RPMI7951 (cell line): ENCODE measurements around the gene AKAP13. TPM values are rescaled to one million over a fixed set of nuclear protein-coding genes. Genes with fewer than 3 reads are reported as not detected.

Experiments
- DNase-seq: peaks from one replicate; pipeline ENCODE4 v3.0.0-alpha.2; 2012; ENCODE audit warnings: low read depth
- total RNA-seq: library from RNA; depleted of rRNA; stranded (reverse); fragments of >200 nt; shearing (Covaris generic); gene quantifications from 2 replicates; pipeline ENCODE4 v1.2.3, GENCODE V29; 2014

Gene AKAP13
- total RNA-seq, 1 experiment from 2014 or later, result 28.5 TPM

DNA sequence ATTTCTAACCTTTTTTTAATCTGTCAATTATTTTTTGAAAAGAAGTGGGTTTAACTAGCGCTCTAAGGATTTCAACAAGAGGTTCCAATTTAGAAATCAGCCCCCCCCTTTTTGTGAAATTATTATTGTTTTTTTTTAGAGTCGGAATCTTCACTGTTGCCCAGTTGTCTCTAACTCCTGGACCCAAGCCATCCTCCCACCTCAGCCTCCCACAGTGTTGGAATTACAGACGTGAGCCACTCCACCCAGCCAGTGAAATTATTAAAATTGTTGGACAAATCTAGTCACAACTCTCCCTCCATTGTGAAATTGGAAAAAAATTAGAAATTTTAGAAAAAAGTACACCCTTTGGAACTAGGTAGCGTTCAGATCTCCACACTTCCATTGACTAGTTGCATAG, 2.5 kb downstream of the AKAP13 start:
- no peak for DNase-seq

DNA sequence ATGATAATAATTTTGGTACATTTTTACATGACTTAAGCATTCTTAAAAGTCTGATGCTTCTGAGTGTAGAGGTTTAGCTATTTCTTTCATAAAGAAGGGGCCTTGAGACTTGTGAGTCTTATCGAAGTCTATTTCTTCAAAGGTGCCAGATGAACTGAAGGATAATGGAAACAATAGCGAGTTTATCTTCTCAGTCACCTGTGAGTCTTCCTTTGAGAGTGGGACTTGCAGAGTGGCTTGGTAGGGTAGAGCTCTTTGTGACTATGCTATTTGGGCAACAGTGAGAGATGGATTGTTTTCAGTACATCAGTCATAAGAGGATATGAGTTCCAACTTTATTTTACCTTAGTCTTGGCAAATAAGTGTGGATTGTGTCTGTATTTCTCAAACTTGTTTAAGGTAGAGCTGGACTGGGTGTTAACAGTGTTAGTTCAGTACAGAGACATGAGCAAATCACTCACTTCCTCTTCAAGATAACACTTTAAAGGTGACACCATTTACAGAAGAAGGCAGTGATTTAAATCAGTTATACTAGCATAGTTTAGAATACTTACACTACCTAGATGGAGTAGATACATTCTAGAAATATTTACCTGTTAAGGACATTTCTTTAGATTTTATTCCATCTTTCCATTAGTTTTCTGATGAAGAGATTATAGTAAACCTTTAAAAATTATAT, 3.2 kb downstream of the AKAP13 start:
- no peak for DNase-seq

DNA sequence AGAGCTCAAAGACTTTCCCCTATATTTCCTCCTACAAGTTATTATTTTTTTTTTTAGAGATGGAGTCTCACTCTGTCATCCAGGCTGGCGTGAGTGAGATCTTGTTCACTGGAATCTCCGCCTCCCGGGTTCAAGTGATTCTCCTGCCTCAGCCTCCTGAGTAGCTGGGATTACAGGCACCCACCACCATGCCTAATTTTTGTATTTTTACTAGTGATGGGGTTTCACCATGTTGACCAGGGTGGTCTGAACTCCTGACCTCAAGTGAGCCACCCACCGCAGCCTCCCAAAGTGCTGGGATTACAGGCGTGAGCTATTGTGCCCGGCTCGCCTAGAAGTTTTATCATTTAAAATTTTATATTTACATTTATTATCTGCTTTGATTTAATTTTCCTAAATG, 5.9 kb downstream of the AKAP13 start:
- no peak for DNase-seq

DNA sequence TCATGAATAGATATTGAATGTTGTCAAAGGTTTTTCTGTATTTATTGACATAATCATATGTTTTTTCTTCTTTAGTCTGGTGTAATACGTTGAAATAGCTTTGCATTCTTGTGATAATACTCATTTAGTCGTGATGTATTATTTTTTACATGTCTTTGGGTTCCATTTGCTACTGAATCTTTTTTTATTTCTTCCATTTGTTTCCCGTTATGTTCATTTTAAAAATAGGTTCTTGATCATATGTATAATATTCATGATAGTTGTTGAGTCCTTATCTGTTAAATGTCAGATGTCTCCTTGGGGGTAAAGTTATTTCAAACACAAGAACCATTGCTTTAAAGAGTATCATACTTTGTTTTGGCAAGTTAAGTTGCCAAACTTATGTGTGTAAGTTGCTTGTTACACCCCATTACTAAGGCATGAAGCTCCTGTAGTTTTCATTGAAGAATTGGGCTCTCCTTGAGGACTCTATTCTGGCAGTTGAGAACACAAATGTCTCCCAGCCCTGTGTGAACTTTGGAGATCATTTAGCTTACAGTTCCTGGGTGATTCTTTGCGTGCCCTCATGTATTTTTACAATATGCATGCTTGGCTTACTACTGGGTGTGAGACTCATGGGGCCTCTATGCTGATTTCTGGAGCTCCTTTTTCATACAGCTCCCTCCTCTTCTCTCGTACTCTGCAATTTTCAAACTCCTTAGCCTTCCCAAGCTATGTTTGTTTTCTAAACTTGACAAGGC, 8.3 kb downstream of the AKAP13 start:
- no peak for DNase-seq

DNA sequence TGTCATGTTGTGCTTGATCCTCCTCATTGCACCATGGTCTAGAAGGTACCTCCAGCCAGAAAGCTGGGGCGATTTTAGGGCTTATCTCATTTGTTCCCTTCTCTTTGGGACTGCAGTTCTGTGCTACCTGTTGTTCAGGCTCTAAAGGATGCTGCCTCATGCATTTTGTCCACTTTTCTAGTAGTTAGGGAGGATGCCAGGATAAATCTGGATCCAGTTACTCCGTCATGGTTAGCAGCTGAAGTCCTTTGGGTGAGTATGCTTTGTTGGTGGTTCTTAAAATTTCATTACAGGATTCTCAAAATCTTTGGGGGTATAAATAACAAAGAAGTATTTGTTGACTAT, 8.9 kb downstream of the AKAP13 start:
- no peak for DNase-seq

DNA sequence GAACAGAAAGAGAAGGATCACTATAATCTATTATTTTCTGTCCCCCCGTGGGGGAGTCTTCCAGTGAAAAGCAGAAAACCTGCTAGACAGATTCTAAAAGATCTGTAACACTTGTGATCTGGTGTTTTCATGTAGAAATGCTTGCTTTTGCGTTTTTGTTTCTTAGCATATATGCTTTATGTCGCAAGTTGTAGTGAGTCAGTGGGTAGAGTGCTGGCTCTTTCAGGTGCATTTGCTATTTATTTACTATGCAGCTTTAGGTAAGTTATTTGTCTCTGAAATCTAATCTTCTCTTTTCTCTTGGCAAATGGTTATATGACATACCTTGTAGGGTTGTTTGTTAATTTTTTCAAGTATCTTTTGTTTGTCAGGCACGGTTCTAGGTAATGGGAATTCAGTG, 9.4 kb downstream of the AKAP13 start:
- DNase-seq, result no peak

DNA sequence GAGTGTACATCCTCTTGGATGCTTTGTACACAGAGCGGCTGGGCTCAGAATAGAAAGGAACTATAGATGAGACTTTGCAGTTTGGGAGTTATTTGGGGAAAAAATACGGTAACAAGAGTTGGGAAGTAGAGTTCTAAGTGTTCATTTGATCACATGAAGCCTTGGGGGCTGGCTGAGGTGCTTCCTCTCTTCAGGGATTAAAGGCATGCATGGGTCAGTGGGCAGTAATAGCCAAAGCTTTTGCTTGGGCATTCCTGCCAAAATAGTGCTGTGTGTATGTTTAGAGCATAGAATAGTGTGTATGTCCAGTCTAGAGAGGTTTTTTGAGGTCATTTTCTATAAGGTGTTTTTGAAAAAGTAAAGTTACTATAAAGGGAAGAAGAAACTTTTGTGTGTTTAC, 12.8 kb downstream of the AKAP13 start:
- DNase-seq, result no peak

DNA sequence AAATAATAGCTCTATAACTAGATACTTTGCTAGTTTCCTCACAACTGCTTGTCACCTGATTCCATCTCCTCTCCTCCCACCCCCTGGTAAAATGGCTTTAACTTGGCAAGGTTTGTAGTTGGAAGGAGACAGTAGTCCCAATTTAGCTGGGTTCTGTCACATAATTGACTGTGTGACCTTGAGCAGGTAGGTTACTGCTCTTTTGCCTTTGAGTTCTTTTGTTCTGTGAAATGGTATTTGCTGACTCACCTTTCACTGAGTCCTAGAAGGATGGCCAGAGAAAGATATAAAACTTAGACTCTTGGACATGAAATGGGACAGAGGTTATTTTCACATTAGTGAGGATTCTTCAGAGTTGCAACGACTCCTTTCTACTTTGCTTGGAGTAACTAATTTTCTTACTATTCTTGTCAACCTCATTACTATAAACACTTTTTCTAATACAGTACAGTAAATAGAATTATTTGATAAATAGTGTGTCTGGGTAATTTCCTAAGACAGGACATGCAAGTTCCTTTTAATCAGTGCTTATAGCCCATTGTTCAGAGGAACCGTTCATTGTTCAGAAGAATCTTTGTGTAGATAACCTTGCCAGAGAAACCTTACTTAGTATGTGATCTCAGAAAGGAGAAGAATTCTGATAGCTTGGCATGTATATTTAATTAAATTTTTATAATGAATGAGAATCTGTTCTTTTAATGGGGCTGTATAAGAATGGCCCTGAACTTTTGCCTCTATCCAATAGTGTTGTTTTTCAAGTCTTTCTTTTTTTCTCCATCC, 14.3 kb downstream of the AKAP13 start:
- DNase-seq, result no peak

DNA sequence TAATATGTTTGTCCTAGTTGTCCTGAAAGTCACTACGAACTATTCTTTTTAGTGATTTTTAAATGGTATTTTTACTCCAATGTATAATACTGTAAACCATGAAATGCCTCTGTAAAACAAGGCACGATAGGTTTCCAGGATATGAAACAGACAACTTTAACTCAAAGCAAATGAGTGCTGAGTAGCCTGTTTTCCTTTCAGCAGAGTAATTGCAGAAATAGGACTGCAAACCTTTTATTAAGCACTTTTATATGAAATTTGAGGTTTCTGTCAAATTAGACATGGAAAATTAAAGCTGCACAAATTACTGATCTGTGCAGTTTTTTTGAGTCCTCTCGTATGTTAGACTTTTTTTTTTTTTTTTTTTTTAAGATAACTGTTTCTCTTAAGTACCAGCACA, 16.2 kb downstream of the AKAP13 start:
- no peak for DNase-seq

DNA sequence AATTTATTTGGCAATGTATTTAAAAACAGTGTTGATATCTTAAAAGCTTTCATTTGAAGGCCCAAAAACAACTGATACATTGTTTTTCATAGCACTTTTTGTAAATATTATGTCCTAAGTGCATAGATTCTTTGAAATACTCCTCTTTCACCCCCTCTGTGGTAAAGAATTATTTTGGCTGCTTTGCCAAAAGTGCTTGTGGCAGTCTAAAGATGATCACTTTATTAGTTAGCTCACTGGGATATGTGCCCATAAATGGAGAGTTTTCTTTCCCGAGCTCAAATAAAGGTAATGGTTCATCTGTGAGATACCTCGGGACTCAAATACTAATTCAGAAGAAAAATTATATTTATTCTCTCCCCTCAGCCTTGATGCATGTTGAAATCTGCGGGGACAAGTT, 16.7 kb downstream of the AKAP13 start:
- no peak for DNase-seq

DNA sequence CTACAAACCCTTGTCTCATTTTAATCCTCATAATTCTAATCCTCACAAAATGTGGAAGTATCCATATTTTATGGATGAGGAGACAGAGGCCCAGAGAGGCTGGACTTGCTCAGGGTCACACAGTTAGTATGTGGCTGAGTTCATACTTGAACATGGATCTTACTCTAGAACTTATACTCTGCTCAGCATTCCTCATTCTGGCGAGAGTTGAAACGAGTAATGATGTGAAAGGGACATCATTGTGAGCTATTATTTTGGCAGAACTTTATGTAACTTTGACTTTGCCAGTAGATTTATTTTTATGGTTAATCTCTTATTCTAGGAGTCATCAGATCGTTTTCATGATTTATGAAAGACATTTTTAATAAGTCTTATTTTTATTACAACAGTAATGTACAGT, 17.5 kb downstream of the AKAP13 start:
- DNase-seq, result no peak

DNA sequence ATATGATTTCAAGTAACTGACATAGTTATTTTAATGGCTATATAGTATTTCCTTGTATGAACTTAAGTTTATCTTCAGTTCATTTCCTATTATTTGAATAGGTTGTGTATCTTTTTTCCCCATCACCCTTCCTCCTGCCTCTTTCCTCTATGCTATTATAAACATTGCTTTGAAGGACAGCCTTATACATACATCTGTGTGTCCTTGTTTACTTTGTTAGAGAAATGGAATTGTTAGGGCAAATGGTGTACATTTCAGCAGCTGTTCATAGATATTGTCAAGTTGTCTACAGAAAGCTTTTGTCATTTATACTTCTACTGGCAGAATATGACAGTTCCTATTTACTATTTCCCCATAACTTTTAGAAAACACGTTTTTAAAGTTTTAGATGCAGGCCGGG, 18.4 kb downstream of the AKAP13 start:
- DNase-seq, result no peak

DNA sequence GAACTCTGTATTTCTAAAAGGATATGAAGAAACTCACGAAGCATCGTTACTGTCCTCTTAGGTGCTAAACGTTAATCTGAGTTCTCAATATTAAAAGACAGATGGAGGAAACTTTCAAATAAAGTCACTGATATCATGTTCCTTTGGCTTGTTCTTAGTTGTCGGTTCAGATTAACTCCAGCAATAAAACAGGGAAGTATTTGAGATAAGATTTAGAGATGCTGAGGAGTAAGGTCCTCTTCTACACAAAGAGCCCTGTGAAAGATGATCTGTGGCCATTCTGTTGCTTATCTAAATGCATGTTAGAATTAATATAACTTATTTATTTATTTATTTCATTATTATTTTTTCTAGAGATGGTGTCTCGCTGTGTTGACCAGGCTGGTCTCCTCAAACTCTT, 19.2 kb downstream of the AKAP13 start:
- no peak for DNase-seq

DNA sequence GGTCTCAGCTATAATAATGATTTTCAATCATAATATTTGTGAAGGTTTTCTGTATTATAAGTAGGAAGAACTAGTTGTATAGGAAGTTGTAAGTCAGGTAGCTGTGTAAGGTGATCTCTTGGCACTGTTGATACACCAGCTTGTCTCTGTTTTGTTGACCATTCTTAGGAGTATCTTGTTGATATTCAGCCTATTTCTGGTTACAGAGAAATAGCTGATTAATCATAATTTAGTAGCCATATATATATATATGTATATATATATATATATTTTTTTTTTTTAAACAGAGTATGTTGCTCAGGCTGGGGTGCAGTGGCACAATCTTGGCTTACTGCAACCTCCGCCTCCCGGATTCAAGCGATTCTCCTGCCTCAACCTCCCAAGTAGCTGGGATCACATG, 20.2 kb downstream of the AKAP13 start:
- no peak for DNase-seq

DNA sequence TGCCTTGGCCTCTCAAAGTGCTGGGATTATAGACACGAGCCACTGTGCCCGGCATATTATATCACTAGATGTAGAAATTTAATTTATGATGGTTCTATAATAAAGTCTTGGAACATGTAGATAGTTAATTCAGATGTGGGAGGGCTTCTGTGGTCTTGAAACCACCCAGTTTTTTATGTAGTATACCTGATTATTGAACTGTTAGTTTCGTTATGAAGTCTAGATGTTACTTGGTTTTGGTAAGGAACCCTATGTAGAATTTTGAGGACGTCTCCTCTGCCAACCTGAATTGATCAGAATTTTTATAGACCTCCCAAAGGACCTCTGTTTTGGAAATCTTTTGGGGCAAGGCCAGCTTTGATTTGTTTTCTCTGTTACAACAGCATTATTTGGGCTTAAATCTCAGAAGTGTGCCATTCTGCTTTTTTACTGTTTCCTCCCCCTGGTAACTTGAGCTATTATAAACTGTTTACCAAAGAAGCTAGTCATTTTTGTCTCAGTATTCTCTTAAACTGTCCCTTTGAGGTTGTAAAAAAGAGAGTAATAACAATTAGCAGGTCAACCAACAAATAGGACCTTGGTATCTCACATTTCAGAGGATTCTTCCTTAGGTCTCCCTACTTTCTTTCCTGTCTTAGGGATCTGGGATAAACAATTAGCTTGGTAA, 20.8 kb downstream of the AKAP13 start:
- no peak for DNase-seq

DNA sequence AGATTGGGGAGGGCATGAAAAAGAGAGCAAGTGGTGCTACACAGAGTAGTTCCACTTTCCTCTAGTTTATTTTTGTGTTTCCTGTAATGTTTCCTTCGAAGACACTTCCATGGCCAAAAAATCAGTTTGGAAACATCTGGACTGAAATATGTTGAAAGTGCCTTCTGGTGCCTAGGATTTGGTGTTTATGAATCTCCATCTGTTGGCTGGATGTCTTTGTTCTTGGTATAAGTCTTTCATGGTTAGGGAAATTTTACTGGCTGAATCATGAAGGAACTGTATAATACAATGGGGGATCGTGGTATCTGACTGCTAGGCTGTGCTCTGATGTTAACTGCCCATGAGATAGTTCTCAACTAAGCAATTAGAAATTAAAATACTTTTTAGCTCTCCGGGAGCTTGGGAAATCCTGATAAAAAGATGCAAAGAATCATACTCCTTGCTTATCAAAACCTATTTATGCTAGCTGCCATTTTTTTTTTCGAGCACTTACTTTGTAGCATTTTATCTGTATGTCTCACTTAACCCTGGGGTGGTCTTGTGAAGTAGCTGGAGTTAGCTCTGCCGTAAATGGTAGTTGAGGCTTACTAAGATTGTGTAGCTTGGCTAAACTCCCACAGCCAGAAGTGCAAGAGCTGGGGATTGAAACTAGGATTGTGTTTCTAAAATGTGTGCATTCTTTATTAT, 21.9 kb downstream of the AKAP13 start:
- peak; percentile 47 for DNase-seq

DNA sequence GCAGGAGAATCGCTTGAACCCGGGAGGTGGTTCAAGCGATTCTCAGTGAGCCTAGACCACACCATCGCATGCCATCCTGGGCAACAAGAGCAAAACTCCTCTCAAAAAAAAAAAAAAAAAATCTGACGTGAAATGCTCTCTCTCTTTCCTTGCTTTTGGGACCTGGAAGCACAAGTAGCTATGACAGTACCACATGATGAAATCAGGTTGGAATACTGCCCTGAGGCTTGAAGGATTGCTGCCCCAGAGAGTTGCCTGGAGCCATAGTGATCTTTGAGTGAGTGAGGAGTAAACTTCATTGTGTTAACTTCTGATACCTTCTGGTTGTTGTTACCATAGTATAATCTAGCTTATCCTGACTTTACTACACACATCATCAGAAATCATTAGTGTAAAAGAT, 23.3 kb downstream of the AKAP13 start:
- peak; percentile 49 for DNase-seq

DNA sequence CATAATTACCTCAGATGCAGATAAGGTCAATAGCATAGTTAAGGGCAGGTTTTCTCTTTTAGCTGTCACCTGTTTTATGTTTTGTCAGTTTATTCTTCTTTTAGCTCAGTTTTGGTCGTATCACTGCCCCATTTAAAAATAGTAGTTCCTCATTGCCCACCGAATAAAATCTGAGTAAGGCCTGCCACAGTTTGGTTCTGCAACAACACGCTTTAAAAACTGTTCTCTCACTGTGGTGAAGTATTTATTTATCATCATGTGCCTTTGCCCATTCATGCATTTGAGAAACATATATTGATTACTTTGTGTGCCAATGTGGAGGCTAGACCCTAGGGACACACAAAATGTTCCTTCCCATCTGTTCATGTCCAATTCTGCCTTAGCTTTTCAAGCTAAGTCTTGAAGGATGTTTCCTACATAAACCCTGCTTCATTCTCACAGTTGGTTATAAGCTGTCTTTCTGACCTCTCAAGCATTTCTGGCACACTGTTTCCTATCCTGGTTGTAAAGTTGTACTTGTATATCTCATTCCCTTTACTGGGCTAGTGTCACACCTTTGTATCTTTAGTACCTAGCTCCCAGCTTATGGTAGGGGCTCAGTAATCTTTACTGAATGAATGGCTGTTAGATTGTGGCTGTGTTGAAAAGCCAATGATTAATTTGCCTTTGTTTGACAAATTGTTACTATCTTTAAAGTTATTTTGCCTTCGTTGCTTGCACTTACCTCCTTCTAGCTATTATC, 23.9 kb downstream of the AKAP13 start:
- no peak for DNase-seq

DNA sequence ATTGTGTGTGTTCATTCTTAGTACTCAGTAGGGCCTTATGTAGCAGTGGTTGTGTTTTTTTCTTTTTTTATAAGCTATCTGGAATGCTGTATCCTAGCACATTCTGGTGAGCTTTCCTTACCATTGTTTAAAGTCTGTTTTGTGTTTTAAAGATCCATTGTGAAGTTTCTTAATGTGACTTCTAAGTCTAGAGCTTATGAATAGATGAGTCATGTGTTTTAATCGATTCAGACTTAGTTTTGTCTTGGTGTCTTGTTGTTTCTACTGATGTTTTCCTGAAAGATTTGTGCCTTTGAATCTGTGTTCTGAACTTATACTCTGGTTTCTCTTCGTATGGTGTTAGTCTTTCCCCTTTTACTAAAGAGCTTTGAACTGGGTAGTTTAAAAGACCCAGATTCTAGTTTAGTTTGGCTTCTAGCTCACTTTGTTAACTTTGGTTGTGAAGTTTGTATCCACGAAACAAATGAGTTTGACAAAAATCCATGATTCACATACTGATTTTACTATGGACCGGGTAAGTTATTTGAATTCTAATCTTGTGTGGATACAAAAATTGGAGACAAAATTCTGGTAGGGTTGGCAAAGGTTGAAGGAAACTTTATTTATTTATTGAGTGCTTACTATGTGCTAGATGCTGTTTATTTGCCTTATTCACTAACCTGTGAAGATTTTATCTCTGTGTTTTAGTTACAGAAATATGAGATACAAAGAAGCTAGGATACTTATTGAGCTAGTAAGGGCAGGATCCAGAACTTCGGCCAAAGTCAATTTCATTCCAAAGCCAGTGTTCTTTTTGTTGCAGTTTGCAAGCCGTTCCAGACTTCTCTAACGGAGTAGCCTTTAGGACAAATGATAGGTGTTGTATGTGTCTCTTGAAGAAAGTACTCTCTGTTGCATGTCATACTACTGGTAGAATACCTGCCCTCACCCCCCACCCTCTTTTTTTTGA, 24.8 kb downstream of the AKAP13 start:
- peak; percentile 26 for DNase-seq

DNA sequence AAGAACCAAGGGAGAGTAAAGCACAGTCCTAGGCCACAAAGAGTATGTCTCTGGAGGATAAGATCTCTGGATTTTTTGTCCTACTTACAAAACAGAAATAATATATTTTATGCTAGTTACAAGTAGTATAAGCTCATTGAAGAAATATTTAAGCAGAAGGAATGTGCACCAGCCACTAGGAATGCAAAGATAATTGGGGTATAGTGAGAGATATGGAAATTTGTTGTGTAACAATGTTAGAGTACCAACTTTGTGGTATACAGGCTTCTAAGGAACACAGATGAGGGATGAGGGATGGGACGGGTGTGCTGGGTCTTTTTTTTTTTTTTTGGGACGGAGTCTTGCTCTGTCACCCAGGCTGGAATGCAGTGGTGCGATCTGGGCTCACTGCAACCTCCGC, 26.5 kb downstream of the AKAP13 start:
- DNase-seq, result peak; percentile 26
